ENCODE measurements around the gene GLRX2.

GLRX2 gene

GRCh38 chr1:193125369-193125768 lies 20.2 kb upstream of the GLRX2 start:
- Histone ChIP-seq H3K4me1 (ENCODE audit: control insufficient read depth in 2 of 2, insufficient read depth in 1 of 2, low read depth in 1 of 2, low read length in 2 of 2) (peaks cover 0 to 1% of the 10 kb centered on the region in 2 donors), H3K27ac (replicated peaks; ENCODE audit: low read length) (no peak overlapping the region), H2AFZ (ENCODE audit: low read length) (no peak overlapping the region), H2AK5ac (ENCODE audit: low read depth, low read length) (no peak overlapping the region), H3K23ac (ENCODE audit: low read depth, low read length, poor library complexity) (no peak overlapping the region), H3K4me3 (ENCODE audit: low read length in 2 of 2) (no peak overlapping the region), H3K9me3 (replicated peaks in 1 of 2; ENCODE audit: control insufficient read depth in 2 of 2, insufficient read depth in 1 of 2, low read depth in 1 of 2, low read length in 2 of 2) (no peaks in the 10 kb centered on the region), H3K36me3 (replicated peaks in 1 of 2; ENCODE audit: control insufficient read depth in 2 of 2, insufficient read depth in 2 of 2, low read length in 2 of 2) (peaks cover 6 to 55% of the 10 kb centered on the region in 2 donors), H2BK12ac (ENCODE audit: low read length) (no peak overlapping the region), H4K8ac (ENCODE audit: low read depth, low read length) (no peak overlapping the region), H3K79me1 (ENCODE audit: low read depth, low read length) (peaks cover 4% of the 10 kb centered on the region), H3K18ac (ENCODE audit: low read length) (no peak overlapping the region), H3K14ac (ENCODE audit: low read length) (no peak overlapping the region), H3K4me2 (ENCODE audit: insufficient read depth, low read length, poor library complexity, severe bottlenecking) (no peak overlapping the region), H2BK5ac (ENCODE audit: low read length) (no peak overlapping the region), H3K27me3 (ENCODE audit: control insufficient read depth in 3 of 3, insufficient read depth in 3 of 3, low read depth in 1 of 3, low read length in 3 of 3) (peaks cover 0 to under 1% (median 0%) of the 10 kb centered on the region in 3 experiments), H2BK120ac (ENCODE audit: low read depth, low read length) (no peak overlapping the region), H3K4ac (ENCODE audit: low read length) (no peak overlapping the region), H2BK15ac (ENCODE audit: low read length) (no peak overlapping the region), H3K9ac (ENCODE audit: low read depth, low read length, poor library complexity) (no peak overlapping the region), H4K91ac (ENCODE audit: low read depth, low read length, poor library complexity) (no peak overlapping the region)
- no CpG with 5 or more reads among the region's 6 CpGs for WGBS, 2 donors (ENCODE audit: extremely low coverage in 2 of 2, insufficient read length in 2 of 2, insufficient replicate concordance in 1 of 2)
- no peak for DNase-seq (ENCODE audit: low spot score)

GRCh38 chr1:193123751-193124150 lies 18.5 kb upstream of the GLRX2 start:
- H3K18ac ChIP-seq (ENCODE audit: low read length): no peak overlapping the region
- H2AFZ ChIP-seq (ENCODE audit: low read length): no peak overlapping the region
- H4K8ac ChIP-seq (ENCODE audit: low read depth, low read length): no peak overlapping the region
- no peak for DNase-seq (ENCODE audit: low spot score)
- no peaks in the 10 kb centered on the region for H3K9me3 ChIP-seq (replicated peaks in 1 of 2; ENCODE audit: control insufficient read depth in 2 of 2, insufficient read depth in 1 of 2, low read depth in 1 of 2, low read length in 2 of 2)
- H3K23ac ChIP-seq (ENCODE audit: low read depth, low read length, poor library complexity): no peak overlapping the region
- no peak overlapping the region for H4K91ac ChIP-seq (ENCODE audit: low read depth, low read length, poor library complexity)
- peaks cover 0 to 5% (median 0%) of the 10 kb centered on the region in 3 experiments for H3K27me3 ChIP-seq (ENCODE audit: control insufficient read depth in 3 of 3, insufficient read depth in 3 of 3, low read depth in 1 of 3, low read length in 3 of 3)
- H2BK12ac ChIP-seq (ENCODE audit: low read length): no peak overlapping the region
- H3K4me3 ChIP-seq (ENCODE audit: low read length in 2 of 2): peak overlapping the region in 1 of 2 donors; percentile 96
- no peak overlapping the region for H3K4ac ChIP-seq (ENCODE audit: low read length)
- H3K36me3 ChIP-seq (replicated peaks in 1 of 2; ENCODE audit: control insufficient read depth in 2 of 2, insufficient read depth in 2 of 2, low read length in 2 of 2): peaks cover 4 to 39% of the 10 kb centered on the region in 2 donors
- H3K9ac ChIP-seq (ENCODE audit: low read depth, low read length, poor library complexity): no peak overlapping the region
- no peak overlapping the region for H2BK15ac ChIP-seq (ENCODE audit: low read length)
- H2AK5ac ChIP-seq (ENCODE audit: low read depth, low read length): no peak overlapping the region
- H3K27ac ChIP-seq (replicated peaks; ENCODE audit: low read length): no peak overlapping the region
- peaks cover 4% of the 10 kb centered on the region for H3K79me1 ChIP-seq (ENCODE audit: low read depth, low read length)
- no peak overlapping the region for H3K14ac ChIP-seq (ENCODE audit: low read length)
- H3K4me2 ChIP-seq (ENCODE audit: insufficient read depth, low read length, poor library complexity, severe bottlenecking): no peak overlapping the region
- no peak overlapping the region for H2BK120ac ChIP-seq (ENCODE audit: low read depth, low read length)
- no peak overlapping the region for H2BK5ac ChIP-seq (ENCODE audit: low read length)
- peaks cover 0 to 1% of the 10 kb centered on the region in 2 donors for H3K4me1 ChIP-seq (ENCODE audit: control insufficient read depth in 2 of 2, insufficient read depth in 1 of 2, low read depth in 1 of 2, low read length in 2 of 2)

GRCh38 chr1:193121616-193122593 lies 16.7 kb upstream of the GLRX2 start, which contains the start of gene CDC73:
CDC73 (plus strand) TSS chr1:193122031; CDS start chr1:193122201, 170 bp downstream.
- H2BK15ac ChIP-seq (ENCODE audit: low read length): peak within 1 kb of the TSS; percentile 93
- peak within 1 kb of the TSS; percentile 99 for H3K23ac ChIP-seq (ENCODE audit: low read depth, low read length, poor library complexity)
- H3K9ac ChIP-seq (ENCODE audit: low read depth, low read length, poor library complexity): peak within 1 kb of the TSS; percentile 98
- WGBS, 2 donors (ENCODE audit: extremely low coverage in 2 of 2, insufficient read length in 2 of 2, insufficient replicate concordance in 1 of 2): no CpG with 5 or more reads among the region's 85 CpGs
- H2AK5ac ChIP-seq (ENCODE audit: low read depth, low read length): no peak within 1 kb of the TSS
- H3K9me3 ChIP-seq (replicated peaks in 1 of 2; ENCODE audit: control insufficient read depth in 2 of 2, insufficient read depth in 1 of 2, low read depth in 1 of 2, low read length in 2 of 2): no peaks in the 10 kb centered on the region
- H2AFZ ChIP-seq (ENCODE audit: low read length): peak within 1 kb of the TSS; percentile 95
- no peak within 1 kb of the TSS for H2BK12ac ChIP-seq (ENCODE audit: low read length)
- H3K14ac ChIP-seq (ENCODE audit: low read length): peak within 1 kb of the TSS; percentile 99
- H2BK5ac ChIP-seq (ENCODE audit: low read length): peak within 1 kb of the TSS; percentile 46
- H3K4me1 ChIP-seq (ENCODE audit: control insufficient read depth in 2 of 2, insufficient read depth in 1 of 2, low read depth in 1 of 2, low read length in 2 of 2): peaks cover 0 to 1% of the 10 kb centered on the region in 2 donors
- H4K8ac ChIP-seq (ENCODE audit: low read depth, low read length): no peak within 1 kb of the TSS
- H3K79me1 ChIP-seq (ENCODE audit: low read depth, low read length): peaks cover 2% of the 10 kb centered on the region
- peak within 1 kb of the TSS; percentile 96 for H3K4me3 ChIP-seq (ENCODE audit: low read length in 2 of 2)
- peak within 1 kb of the TSS; percentile 92 for H2BK120ac ChIP-seq (ENCODE audit: low read depth, low read length)
- peaks cover 4 to 21% of the 10 kb centered on the region in 2 donors for H3K36me3 ChIP-seq (replicated peaks in 1 of 2; ENCODE audit: control insufficient read depth in 2 of 2, insufficient read depth in 2 of 2, low read length in 2 of 2)
- H3K27ac ChIP-seq (replicated peaks; ENCODE audit: low read length): peak within 1 kb of the TSS; percentile 98
- H4K91ac ChIP-seq (ENCODE audit: low read depth, low read length, poor library complexity): peak within 1 kb of the TSS; percentile 85
- peak within 1 kb of the TSS; percentile 99 for H3K18ac ChIP-seq (ENCODE audit: low read length)
- peak within 1 kb of the TSS; percentile 85 for H3K4ac ChIP-seq (ENCODE audit: low read length)
- peak within 1 kb of the TSS; percentile 63 for H3K4me2 ChIP-seq (ENCODE audit: insufficient read depth, low read length, poor library complexity, severe bottlenecking)
- H3K27me3 ChIP-seq (ENCODE audit: control insufficient read depth in 3 of 3, insufficient read depth in 3 of 3, low read depth in 1 of 3, low read length in 3 of 3): peaks cover 0 to 5% (median 0%) of the 10 kb centered on the region in 3 experiments
- peak; percentile 95 for DNase-seq (ENCODE audit: low spot score)

- peaks cover 2% of the 10 kb centered on the region for H3K79me1 ChIP-seq (ENCODE audit: low read depth, low read length)
- WGBS, 2 donors (ENCODE audit: extremely low coverage in 2 of 2, insufficient read length in 2 of 2, insufficient replicate concordance in 1 of 2): no CpG with 5 or more reads among the region's 6 CpGs
Observed at GRCh38 chr1:193120604-193121166, 15.5 kb upstream of the GLRX2 start.

More at GRCh38 chr1:193120604-193121166, 15.5 kb upstream of the GLRX2 start:
- peak overlapping the region in 1 of 2 donors; percentile 96 for H3K4me3 ChIP-seq (ENCODE audit: low read length in 2 of 2)
- no peak for DNase-seq (ENCODE audit: low spot score)
- H3K9ac ChIP-seq (ENCODE audit: low read depth, low read length, poor library complexity): no peak overlapping the region
- no peak overlapping the region for H3K23ac ChIP-seq (ENCODE audit: low read depth, low read length, poor library complexity)
- no peak overlapping the region for H2AK5ac ChIP-seq (ENCODE audit: low read depth, low read length)
- no peak overlapping the region for H2BK120ac ChIP-seq (ENCODE audit: low read depth, low read length)
- H3K14ac ChIP-seq (ENCODE audit: low read length): no peak overlapping the region
- H3K36me3 ChIP-seq (replicated peaks in 1 of 2; ENCODE audit: control insufficient read depth in 2 of 2, insufficient read depth in 2 of 2, low read length in 2 of 2): peaks cover 2 to 8% of the 10 kb centered on the region in 2 donors
- peaks cover 0 to 5% (median 0%) of the 10 kb centered on the region in 3 experiments for H3K27me3 ChIP-seq (ENCODE audit: control insufficient read depth in 3 of 3, insufficient read depth in 3 of 3, low read depth in 1 of 3, low read length in 3 of 3)
- H2BK12ac ChIP-seq (ENCODE audit: low read length): no peak overlapping the region
- H3K4ac ChIP-seq (ENCODE audit: low read length): no peak overlapping the region
- no peak overlapping the region for H3K27ac ChIP-seq (replicated peaks; ENCODE audit: low read length)
- H4K8ac ChIP-seq (ENCODE audit: low read depth, low read length): no peak overlapping the region
- H2BK15ac ChIP-seq (ENCODE audit: low read length): no peak overlapping the region
- H4K91ac ChIP-seq (ENCODE audit: low read depth, low read length, poor library complexity): no peak overlapping the region
- peaks cover 0 to 1% of the 10 kb centered on the region in 2 donors for H3K4me1 ChIP-seq (ENCODE audit: control insufficient read depth in 2 of 2, insufficient read depth in 1 of 2, low read depth in 1 of 2, low read length in 2 of 2)
- H3K9me3 ChIP-seq (replicated peaks in 1 of 2; ENCODE audit: control insufficient read depth in 2 of 2, insufficient read depth in 1 of 2, low read depth in 1 of 2, low read length in 2 of 2): no peaks in the 10 kb centered on the region
- no peak overlapping the region for H3K4me2 ChIP-seq (ENCODE audit: insufficient read depth, low read length, poor library complexity, severe bottlenecking)
- no peak overlapping the region for H3K18ac ChIP-seq (ENCODE audit: low read length)
- peak overlapping the region; percentile 95 for H2AFZ ChIP-seq (ENCODE audit: low read length)
- H2BK5ac ChIP-seq (ENCODE audit: low read length): no peak overlapping the region
